ENCODE results near the gene EXOC3L4.
"Not testable (repeated sequence)": the region's sequence is repeated elsewhere in the genome, so short reads cannot be mapped to it uniquely, and the experiment has no call there.

Gene EXOC3L4

GRCh38 chr14:103151270-103151945, 56.9 kb downstream of the EXOC3L4 start:
- DNase-seq (ENCODE audit: low read depth in 1 of 2, low spot score in 1 of 2), result no peak
- no peaks in the 10 kb centered on the region for H3K27me3 ChIP-seq (ENCODE audit: insufficient read depth, poor library complexity, severe bottlenecking)
- TF ChIP-seq SPI1 (IDR thresholded peaks at IDR 0.05; ENCODE audit: borderline replicate concordance, low read depth) (no peak), REST (IDR thresholded peaks at IDR 0.05; ENCODE audit: insufficient replicate concordance, low read depth) (no peak), GABPA (IDR thresholded peaks at IDR 0.05; ENCODE audit: low read depth) (no peak), POLR2AphosphoS5 (IDR thresholded peaks at IDR 0.05; ENCODE audit: low read depth) (no peak), CTCF (IDR thresholded peaks at IDR 0.05; ENCODE audit: insufficient read depth, low read length) (no peak)
- no peak overlapping the region for H3K27ac ChIP-seq (replicated peaks)
- no peak overlapping the region for H3K4me3 ChIP-seq (replicated peaks; ENCODE audit: insufficient read depth, low read length)

- Histone ChIP-seq H3K4me3 (replicated peaks; ENCODE audit: insufficient read depth, low read length) (no peak overlapping the region), H3K27me3 (ENCODE audit: insufficient read depth, poor library complexity, severe bottlenecking) (no peaks in the 10 kb centered on the region), H3K27ac (replicated peaks) (no peak overlapping the region)
- no peak for DNase-seq (ENCODE audit: low read depth in 1 of 2, low spot score in 1 of 2)
- no peak for TF ChIP-seq SPI1 (IDR thresholded peaks at IDR 0.05; ENCODE audit: borderline replicate concordance, low read depth)
- TF ChIP-seq CTCF (IDR thresholded peaks at IDR 0.05; ENCODE audit: insufficient read depth, low read length), result no peak
- no peak for TF ChIP-seq REST (IDR thresholded peaks at IDR 0.05; ENCODE audit: insufficient replicate concordance, low read depth)
- TF ChIP-seq GABPA (IDR thresholded peaks at IDR 0.05; ENCODE audit: low read depth), result no peak
- TF ChIP-seq POLR2AphosphoS5 (IDR thresholded peaks at IDR 0.05; ENCODE audit: low read depth), result no peak
Observed at GRCh38 chr14:103155010-103155409, 60.5 kb downstream of the EXOC3L4 start.

GRCh38 chr14:103155416-103155815, 60.9 kb downstream of the EXOC3L4 start:
- not testable (repeated sequence) for H3K4me3 ChIP-seq (replicated peaks; ENCODE audit: insufficient read depth, low read length); H3K27me3 ChIP-seq (ENCODE audit: insufficient read depth, poor library complexity, severe bottlenecking); H3K27ac ChIP-seq (replicated peaks); DNase-seq (ENCODE audit: low read depth in 1 of 2, low spot score in 1 of 2)

GRCh38 chr14:103155826-103156394, 61.4 kb downstream of the EXOC3L4 start:
- no peak for TF ChIP-seq REST (IDR thresholded peaks at IDR 0.05; ENCODE audit: insufficient replicate concordance, low read depth)
- Histone ChIP-seq H3K27ac (replicated peaks) (no peak overlapping the region), H3K4me3 (replicated peaks; ENCODE audit: insufficient read depth, low read length) (no peak overlapping the region), H3K27me3 (ENCODE audit: insufficient read depth, poor library complexity, severe bottlenecking) (no peaks in the 10 kb centered on the region)
- DNase-seq (ENCODE audit: low read depth in 1 of 2, low spot score in 1 of 2), result no peak

Data from HL-60 (cell line).